Measurements from ENCODE around the gene OR7E24.

- TF ChIP-seq, protein P1, sequence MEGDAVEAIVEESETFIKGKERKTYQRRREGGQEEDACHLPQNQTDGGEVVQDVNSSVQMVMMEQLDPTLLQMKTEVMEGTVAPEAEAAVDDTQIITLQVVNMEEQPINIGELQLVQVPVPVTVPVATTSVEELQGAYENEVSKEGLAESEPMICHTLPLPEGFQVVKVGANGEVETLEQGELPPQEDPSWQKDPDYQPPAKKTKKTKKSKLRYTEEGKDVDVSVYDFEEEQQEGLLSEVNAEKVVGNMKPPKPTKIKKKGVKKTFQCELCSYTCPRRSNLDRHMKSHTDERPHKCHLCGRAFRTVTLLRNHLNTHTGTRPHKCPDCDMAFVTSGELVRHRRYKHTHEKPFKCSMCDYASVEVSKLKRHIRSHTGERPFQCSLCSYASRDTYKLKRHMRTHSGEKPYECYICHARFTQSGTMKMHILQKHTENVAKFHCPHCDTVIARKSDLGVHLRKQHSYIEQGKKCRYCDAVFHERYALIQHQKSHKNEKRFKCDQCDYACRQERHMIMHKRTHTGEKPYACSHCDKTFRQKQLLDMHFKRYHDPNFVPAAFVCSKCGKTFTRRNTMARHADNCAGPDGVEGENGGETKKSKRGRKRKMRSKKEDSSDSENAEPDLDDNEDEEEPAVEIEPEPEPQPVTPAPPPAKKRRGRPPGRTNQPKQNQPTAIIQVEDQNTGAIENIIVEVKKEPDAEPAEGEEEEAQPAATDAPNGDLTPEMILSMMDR (IDR thresholded peaks at IDR 0.05) = no peak
- TF ChIP-seq POLR2AphosphoS5 (IDR thresholded peaks at IDR 0.05; ENCODE audit: insufficient read depth in 1 of 2, low read depth in 1 of 2) (no peak), POLR2A (IDR thresholded peaks at IDR 0.05) (no peak)
Measured at GRCh38 chr19:9296336-9296735, 45.6 kb downstream of the OR7E24 start.
